ENCODE measurements around the gene OSBPL1A. TPM values are rescaled to one million over a fixed set of nuclear protein-coding genes. Genes with fewer than 3 reads are reported as not detected.
"Not testable (repeated sequence)": the region's sequence is repeated elsewhere in the genome, so short reads cannot be mapped to it uniquely, and the experiment has no call there.

OSBPL1A gene
- total RNA-seq, 8 experiments from 2014 or later, result 15.2 to 42.4 (median 23.9) TPM

DNA sequence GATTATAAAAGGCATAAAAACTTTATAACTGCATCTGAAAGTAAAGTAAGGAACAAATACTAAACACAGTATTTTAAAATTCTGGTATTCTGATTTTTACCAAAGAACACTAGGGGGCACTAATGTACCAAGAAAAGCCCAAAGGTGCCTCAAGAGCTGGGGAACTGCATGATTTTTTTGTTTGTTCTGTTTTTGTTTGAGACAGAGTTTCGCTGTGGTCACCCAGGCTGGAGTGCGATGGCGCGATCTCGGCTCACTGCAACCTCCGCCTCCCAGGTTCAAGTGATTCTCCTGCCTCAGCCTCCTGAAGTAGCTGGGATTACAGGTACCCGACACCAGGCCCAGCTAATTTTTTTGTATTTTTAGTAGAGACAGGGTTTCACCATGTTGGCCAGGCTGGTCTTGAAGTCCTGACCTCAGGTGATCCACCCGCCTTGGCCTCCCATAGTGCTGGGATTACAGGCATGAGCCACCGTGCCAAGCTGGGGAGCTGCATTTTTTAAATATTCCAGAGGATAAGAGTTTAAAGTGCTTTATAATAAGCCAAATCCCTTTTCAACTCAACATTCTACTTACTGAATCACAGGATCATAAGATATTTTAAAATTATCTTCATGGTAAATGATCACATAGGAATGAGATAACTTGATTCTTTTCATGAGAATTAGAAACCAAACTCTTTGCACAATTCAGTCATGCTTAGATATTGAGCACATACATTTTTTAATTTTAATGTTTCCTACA lies 37.7 kb downstream of the OSBPL1A start:
- not testable (repeated sequence) for H3K4me3 ChIP-seq; H3K4me1 ChIP-seq (replicated peaks in 1 of 2); H3K27ac ChIP-seq
- WGBS, 10 experiments, result 2 to 80% (median 24%) methylated on average over 2 to 8 of the region's 9 CpGs; no CpG with 5 or more reads in 1 of the 10 experiments
- peak; percentile 41 to 82 (median 62) for ATAC-seq (replicated peaks in 6 of 8)
- in situ Hi-C loops (cut with MboI; ENCODE audit: low pct_unique_long_range_greater_than_20kb in 2 of 9, low sequenced_read_pairs in 9 of 9, unreplicated experiment in 9 of 9), result loop anchor here in 2 of 9 experiments (10.0 to 25.0 kb wide), 2 partner anchors 375 to 377 kb away; no protein-coding TSS in a partner anchor

DNA sequence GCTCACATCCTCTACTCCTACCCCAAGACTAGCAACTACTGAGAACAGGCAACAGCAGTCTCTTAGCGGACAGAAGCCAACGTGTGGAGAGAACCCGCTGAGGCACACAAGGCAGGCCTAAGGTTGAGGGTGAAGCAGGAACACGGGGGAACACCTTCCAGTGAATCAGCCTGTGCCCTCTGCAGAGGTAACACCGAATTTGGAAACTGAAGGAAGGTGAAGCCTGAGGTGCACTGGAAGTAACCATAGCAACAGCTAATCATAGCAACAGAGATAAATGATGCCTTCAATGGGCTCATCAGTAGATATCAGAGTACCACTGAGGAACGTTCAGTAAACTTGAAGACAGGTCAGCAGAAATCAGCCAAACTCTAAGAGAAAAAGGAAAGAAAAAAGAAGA lies 43.3 kb downstream of the OSBPL1A start:
- Histone ChIP-seq H3K4me3 (no peak overlapping the region), H3K4me1 (replicated peaks in 1 of 2) (no peaks in the 10 kb centered on the region), H3K27ac (no peak overlapping the region)
- no peak for ATAC-seq (replicated peaks in 6 of 8)
- in situ Hi-C loops (cut with MboI; ENCODE audit: low pct_unique_long_range_greater_than_20kb in 2 of 9, low sequenced_read_pairs in 9 of 9, unreplicated experiment in 9 of 9), result loop anchor here in 1 of 9 experiments (25.0 kb wide), 1 partner anchor 383 kb away; no protein-coding TSS in a partner anchor
- WGBS, 10 experiments, result 8 to 100% (median 80%) methylated on average over 1 to 5 of the region's 6 CpGs; no CpG with 5 or more reads in 1 of the 10 experiments

DNA sequence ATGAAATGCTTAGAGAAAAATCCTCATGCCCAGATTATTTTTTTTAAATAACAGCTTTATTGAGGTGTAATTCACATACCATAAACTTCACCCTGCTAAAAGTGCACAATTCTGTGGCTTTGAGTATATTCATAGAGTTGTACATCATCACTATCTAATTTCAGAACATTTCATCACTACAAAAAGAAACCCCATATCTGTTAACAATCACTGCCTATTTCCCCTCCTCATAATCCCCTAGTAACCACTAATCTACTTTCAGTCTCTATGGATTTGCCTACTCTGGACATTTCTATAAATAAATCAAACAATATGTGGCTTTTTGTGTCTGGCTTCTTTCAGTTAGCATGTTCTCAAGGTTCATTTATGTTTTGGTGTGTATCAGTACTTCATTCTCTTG lies 51.4 kb downstream of the OSBPL1A start:
- in situ Hi-C loops (cut with MboI; ENCODE audit: low pct_unique_long_range_greater_than_20kb in 2 of 9, low sequenced_read_pairs in 9 of 9, unreplicated experiment in 9 of 9), result no loop called here
- H3K27ac ChIP-seq, result no peak overlapping the region
- H3K4me1 ChIP-seq (replicated peaks in 1 of 2), result no peaks in the 10 kb centered on the region
- no peak for ATAC-seq (replicated peaks in 6 of 8)
- H3K4me3 ChIP-seq, result no peak overlapping the region

DNA sequence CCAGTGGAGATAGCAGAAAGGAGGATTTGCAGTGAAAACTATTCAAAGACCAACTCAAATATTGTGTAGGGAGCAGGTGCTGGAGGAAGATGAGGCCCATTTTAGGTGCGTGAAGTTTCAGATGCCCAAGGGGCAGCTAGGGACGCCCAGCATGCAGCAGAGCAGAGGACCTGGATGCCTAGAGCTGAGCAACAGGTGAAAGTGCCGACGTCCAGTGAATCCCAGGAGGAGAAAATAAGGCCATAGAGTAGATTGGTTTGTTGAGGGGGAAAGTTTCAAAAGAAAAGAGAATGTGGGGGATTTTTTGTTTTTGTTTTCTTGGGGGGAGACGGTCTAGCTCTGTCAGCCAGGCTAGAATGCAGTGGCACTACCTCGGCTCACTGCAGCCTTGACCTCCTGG lies 53.1 kb downstream of the OSBPL1A start:
- ATAC-seq (replicated peaks in 6 of 8), result no peak
- Histone ChIP-seq H3K4me1 (replicated peaks in 1 of 2) (no peaks in the 10 kb centered on the region), H3K4me3 (no peak overlapping the region), H3K27ac (no peak overlapping the region)
- in situ Hi-C loops (cut with MboI; ENCODE audit: low pct_unique_long_range_greater_than_20kb in 2 of 9, low sequenced_read_pairs in 9 of 9, unreplicated experiment in 9 of 9), result no loop called here
- 85 to 100% (median 100%) methylated on average over 1 to 5 of the region's 6 CpGs; no CpG with 5 or more reads in 3 of the 10 experiments for WGBS, 10 experiments

DNA sequence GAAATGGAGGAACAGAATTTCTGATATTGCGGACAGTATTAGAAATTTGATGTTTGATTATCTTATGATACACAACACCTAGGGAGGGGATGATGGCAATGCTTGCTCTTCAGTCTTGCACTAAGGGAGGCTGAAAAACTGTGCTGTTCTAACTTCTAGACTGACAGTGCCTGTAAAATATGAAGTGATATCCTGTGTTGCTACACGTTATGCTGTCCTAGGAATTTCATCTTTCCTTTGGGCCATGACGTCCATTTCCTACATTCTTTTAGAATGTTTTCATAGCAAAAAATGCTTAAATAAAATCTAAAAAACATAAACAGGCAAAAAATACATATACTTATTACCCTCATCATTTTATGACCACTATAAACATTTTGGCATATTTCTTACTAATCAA lies 55.3 kb downstream of the OSBPL1A start:
- WGBS, 10 experiments, result 63 to 100% (median 89%) methylated on average over 1 to 3 of the region's 3 CpGs
- H3K4me1 ChIP-seq (replicated peaks in 1 of 2), result no peaks in the 10 kb centered on the region
- no peak overlapping the region for H3K4me3 ChIP-seq
- no peak for ATAC-seq (replicated peaks in 6 of 8)
- in situ Hi-C loops (cut with MboI; ENCODE audit: low pct_unique_long_range_greater_than_20kb in 2 of 9, low sequenced_read_pairs in 9 of 9, unreplicated experiment in 9 of 9), result no loop called here
- no peak overlapping the region for H3K27ac ChIP-seq

DNA sequence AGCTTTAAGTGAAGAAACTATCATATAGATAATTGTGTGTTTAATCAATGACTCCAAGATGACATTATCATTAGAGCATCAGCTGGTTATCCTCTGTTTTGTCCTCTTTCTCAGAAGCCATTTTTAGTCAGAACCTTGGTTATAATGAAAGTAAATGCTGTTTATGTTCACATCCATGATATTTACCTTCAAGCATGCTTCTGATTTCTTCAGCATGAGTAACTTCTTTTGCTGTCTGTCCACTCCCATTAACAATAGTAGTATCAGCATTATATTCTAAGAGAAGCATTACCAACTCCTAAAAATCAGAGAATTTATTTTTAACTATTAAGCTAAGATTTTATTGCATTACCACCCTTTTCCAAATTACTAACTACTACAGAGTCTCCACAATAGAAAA lies 56.3 kb downstream of the OSBPL1A start:
- Histone ChIP-seq H3K4me1 (replicated peaks in 1 of 2) (no peaks in the 10 kb centered on the region), H3K4me3 (no peak overlapping the region), H3K27ac (no peak overlapping the region)
- in situ Hi-C loops (cut with MboI; ENCODE audit: low pct_unique_long_range_greater_than_20kb in 2 of 9, low sequenced_read_pairs in 9 of 9, unreplicated experiment in 9 of 9), result no loop called here
- no peak for ATAC-seq (replicated peaks in 6 of 8)

DNA sequence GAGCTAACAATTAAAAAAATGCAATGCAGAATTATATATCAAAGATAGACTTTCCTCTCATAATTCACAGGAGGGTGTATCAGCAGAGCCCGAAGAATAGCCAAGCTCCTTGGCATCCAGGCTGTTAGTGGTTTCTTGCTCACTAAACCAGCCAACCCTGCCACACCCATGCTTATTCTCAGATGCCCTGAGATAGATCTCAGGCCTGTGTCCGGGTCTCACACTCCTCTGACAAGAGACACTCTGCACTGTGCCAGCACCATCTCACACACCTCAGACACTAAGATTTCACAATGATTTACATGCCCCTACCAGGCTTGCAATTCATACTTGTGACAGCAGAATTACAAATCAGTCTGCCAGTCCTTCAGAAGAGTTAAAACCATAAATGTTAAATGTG lies 64.5 kb downstream of the OSBPL1A start:
- WGBS, 10 experiments, result 0 to 100% (median 63%) methylated on average over 1 to 2 of the region's 2 CpGs; no CpG with 5 or more reads in 4 of the 10 experiments
- no peak overlapping the region for H3K4me3 ChIP-seq
- no peak overlapping the region for H3K27ac ChIP-seq
- peak in 1 of 8 experiments; percentile 58 for ATAC-seq (replicated peaks in 6 of 8)
- H3K4me1 ChIP-seq (replicated peaks in 1 of 2), result no peaks in the 10 kb centered on the region
- in situ Hi-C loops (cut with MboI; ENCODE audit: low pct_unique_long_range_greater_than_20kb in 2 of 9, low sequenced_read_pairs in 9 of 9, unreplicated experiment in 9 of 9), result no loop called here

DNA sequence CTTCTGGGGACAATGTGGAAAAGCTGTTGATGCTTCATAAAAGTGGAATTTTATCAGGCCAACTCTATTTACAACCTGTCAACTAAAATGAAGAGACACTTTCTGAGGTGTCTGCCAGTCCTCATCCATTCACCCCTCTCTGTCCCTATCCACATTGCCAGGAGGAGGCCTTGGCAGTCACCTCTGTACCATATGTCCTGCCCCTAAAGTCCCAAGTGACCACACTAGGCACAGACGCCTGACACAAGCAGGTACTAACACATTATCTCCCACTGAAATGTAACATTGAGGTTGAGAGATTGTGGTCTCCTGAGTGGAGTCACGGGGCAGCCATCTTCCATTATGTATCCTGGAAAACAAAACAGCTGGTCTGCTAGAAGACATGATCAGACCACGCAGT lies 71.4 kb downstream of the OSBPL1A start:
- in situ Hi-C loops (cut with MboI; ENCODE audit: low pct_unique_long_range_greater_than_20kb in 2 of 9, low sequenced_read_pairs in 9 of 9, unreplicated experiment in 9 of 9), result no loop called here
- H3K4me1 ChIP-seq (replicated peaks in 1 of 2), result no peaks in the 10 kb centered on the region
- 50 to 100% (median 100%) methylated on average over 1 to 3 of the region's 3 CpGs; no CpG with 5 or more reads in 5 of the 10 experiments for WGBS, 10 experiments
- H3K4me3 ChIP-seq, result no peak overlapping the region
- ATAC-seq (replicated peaks in 6 of 8), result no peak
- no peak overlapping the region for H3K27ac ChIP-seq

DNA sequence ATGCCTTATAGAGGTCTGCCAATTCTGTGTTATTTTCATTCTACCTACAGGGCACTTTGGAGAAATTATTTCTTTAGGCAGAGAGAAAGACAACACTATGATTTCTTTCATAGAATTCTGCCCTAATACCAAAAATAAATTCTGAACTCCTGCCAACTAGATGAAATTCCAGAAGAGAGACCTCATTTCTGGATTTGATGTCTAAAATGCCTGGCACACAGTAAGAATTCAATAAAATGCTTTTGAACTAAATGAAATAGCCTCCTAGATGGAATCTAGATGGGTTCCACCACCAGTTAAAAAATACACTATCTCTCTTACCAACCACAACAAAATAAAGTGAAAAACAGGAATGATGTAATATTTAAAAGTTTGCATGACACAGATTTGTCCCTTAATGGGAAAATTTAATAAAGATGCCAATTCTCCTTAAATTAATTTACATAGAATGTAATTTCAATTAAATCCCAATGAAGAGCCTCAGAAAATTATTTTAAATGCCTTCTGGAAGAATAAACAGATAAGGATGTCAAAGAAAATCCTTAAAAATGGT lies 75.0 kb downstream of the OSBPL1A start:
- no peak overlapping the region for H3K27ac ChIP-seq
- in situ Hi-C loops (cut with MboI; ENCODE audit: low pct_unique_long_range_greater_than_20kb in 2 of 9, low sequenced_read_pairs in 9 of 9, unreplicated experiment in 9 of 9), result no loop called here
- no peaks in the 10 kb centered on the region for H3K4me1 ChIP-seq (replicated peaks in 1 of 2)
- ATAC-seq (replicated peaks in 6 of 8), result no peak
- no peak overlapping the region for H3K4me3 ChIP-seq

DNA sequence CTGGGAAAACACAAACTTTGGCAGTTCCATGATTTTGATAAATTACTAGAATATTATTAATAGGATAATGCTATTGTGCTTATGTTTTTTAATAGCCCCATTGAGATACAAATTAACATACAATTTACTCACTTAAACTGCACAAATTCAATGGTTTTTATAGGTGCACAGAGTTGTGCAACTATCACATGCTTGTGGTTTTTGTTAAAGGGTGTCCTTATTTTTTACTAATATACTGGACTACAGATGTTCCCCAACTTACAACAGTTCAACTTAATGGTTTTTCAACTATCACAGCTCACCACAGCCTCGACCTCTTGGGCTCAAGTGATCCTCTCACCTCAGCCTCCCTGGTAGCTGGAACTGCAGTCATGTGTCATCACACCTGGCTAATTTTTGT lies 76.6 kb downstream of the OSBPL1A start:
- ATAC-seq (replicated peaks in 6 of 8), result no peak
- Histone ChIP-seq H3K4me3 (no peak overlapping the region), H3K4me1 (replicated peaks in 1 of 2) (no peaks in the 10 kb centered on the region), H3K27ac (no peak overlapping the region)
- in situ Hi-C loops (cut with MboI; ENCODE audit: low pct_unique_long_range_greater_than_20kb in 2 of 9, low sequenced_read_pairs in 9 of 9, unreplicated experiment in 9 of 9), result no loop called here
- 17 to 100% (median 100%) methylated on average over 1 of the region's 1 CpG; no CpG with 5 or more reads in 5 of the 10 experiments for WGBS, 10 experiments

DNA sequence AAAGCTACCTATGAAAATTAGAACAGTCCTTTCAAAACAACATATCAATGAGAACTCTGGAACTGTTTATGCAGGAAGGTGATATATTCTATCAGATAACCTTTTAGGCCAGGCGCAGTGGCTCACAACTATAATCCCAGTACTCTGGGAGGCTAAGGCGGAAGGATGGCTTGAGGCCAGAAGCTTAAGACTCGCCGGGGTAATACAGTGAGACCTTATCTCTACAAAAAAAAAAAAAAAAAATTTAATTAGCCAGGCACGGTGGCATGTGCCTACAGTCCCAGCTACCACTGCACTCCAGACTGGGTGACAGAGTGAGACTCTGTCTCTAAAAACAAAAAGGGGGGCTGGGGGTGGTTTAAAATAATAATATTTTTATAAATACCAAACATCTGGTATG lies 77.9 kb downstream of the OSBPL1A start:
- Histone ChIP-seq H3K4me1 (replicated peaks in 1 of 2) (no peaks in the 10 kb centered on the region), H3K4me3 (no peak overlapping the region), H3K27ac (no peak overlapping the region)
- in situ Hi-C loops (cut with MboI; ENCODE audit: low pct_unique_long_range_greater_than_20kb in 2 of 9, low sequenced_read_pairs in 9 of 9, unreplicated experiment in 9 of 9), result no loop called here
- 54 to 100% (median 83%) methylated on average over 2 to 5 of the region's 5 CpGs; no CpG with 5 or more reads in 2 of the 10 experiments for WGBS, 10 experiments
- no peak for ATAC-seq (replicated peaks in 6 of 8)

DNA sequence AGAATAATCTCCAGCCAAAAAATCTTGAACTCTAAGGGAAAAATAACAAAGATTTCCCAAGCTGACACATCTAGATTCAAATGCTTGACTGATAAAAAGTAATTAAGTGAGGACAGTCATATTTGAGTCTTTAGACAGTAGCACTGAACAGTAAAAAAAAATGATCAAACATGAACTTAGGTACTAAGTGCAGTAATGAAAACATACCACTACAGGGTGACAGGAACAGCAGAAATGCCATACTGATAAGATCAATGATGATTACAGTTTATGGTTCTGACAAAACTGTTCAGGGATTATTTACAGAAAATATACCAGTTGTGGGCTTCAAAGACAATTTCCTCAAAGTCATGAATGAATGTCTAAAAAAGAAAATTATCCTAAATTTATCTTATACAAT lies 80.3 kb downstream of the OSBPL1A start:
- ATAC-seq (replicated peaks in 6 of 8), result no peak
- no peak overlapping the region for H3K4me3 ChIP-seq
- no peaks in the 10 kb centered on the region for H3K4me1 ChIP-seq (replicated peaks in 1 of 2)
- in situ Hi-C loops (cut with MboI; ENCODE audit: low pct_unique_long_range_greater_than_20kb in 2 of 9, low sequenced_read_pairs in 9 of 9, unreplicated experiment in 9 of 9), result no loop called here
- no peak overlapping the region for H3K27ac ChIP-seq

DNA sequence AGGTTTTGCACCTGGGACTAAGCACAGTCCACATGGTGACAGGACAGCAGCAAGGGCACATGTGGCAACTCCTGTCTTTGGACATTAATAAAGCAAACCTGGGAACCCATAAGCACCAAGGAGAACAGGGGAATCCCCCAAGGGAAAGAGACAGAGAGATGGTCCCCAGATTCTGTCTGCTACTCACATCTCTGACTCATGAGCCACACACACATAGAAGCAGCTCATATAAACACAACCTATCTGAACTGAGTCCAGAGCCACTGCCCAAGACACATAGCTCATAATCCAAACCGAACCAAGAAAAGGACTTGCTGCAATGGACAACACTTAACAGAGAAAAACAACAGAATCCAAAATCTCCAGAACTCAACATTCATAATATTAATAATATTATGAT lies 82.5 kb downstream of the OSBPL1A start:
- in situ Hi-C loops (cut with MboI; ENCODE audit: low pct_unique_long_range_greater_than_20kb in 2 of 9, low sequenced_read_pairs in 9 of 9, unreplicated experiment in 9 of 9), result no loop called here
- no peak overlapping the region for H3K27ac ChIP-seq
- no peaks in the 10 kb centered on the region for H3K4me1 ChIP-seq (replicated peaks in 1 of 2)
- 89 to 100% (median 100%) methylated on average over 1 of the region's 1 CpG; no CpG with 5 or more reads in 5 of the 10 experiments for WGBS, 10 experiments
- H3K4me3 ChIP-seq, result no peak overlapping the region
- no peak for ATAC-seq (replicated peaks in 6 of 8)

DNA sequence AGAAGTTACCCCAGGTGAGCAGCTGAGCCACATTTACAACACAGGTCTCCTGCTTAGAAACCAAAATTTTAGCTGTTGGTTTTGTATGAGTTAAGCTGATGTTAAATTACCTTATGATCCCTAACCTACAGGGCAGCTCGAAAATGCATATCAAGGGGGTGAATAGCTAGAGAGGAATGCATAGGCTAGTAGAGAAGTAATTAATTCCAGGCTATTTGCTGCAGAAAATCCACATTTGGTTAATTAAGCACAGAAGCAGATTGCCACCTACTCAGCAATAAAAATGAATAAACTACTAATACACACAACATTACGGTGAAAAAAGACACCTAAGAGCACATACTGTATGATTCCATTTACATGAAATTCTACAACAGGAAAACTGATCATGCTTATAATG lies 91.4 kb downstream of the OSBPL1A start:
- H3K4me3 ChIP-seq, result no peak overlapping the region
- in situ Hi-C loops (cut with MboI; ENCODE audit: low pct_unique_long_range_greater_than_20kb in 2 of 9, low sequenced_read_pairs in 9 of 9, unreplicated experiment in 9 of 9), result no loop called here
- no peaks in the 10 kb centered on the region for H3K4me1 ChIP-seq (replicated peaks in 1 of 2)
- WGBS, 10 experiments, result 40 to 100% (median 78%) methylated on average over 1 to 2 of the region's 2 CpGs; no CpG with 5 or more reads in 4 of the 10 experiments
- no peak for ATAC-seq (replicated peaks in 6 of 8)
- H3K27ac ChIP-seq, result no peak overlapping the region
